Measurements from ENCODE around the gene FAM227A. TPM values are rescaled to one million over a fixed set of nuclear protein-coding genes. Genes with fewer than 3 reads are reported as not detected.
"Not testable (repeated sequence)": the region's sequence is repeated elsewhere in the genome, so short reads cannot be mapped to it uniquely, and the experiment has no call there.

The FAM227A gene
- polyA plus RNA-seq, 3 donors: 5.2 to 12.4 (median 10.7) TPM

DNA sequence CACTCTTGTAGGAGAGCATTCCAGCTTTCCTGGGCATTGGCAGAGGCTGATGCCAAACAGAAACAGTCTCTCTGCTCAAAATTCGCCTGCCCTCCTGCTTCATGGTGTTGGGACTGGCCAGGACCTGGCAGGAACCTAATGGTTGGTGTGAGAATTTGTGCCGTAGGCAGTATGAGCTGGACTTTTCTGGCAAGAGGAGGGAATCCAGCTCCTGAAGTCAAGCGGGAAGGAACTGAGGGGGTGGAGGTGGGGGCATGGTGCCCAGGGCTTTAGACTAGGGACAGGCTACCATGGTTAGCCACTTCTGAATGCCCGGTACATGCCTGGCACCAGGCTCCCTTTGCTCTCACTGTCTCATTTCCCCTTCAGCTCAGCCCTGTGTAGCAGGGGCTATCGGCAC, 18.7 kb upstream of the FAM227A start:
- no peak for DNase-seq

DNA sequence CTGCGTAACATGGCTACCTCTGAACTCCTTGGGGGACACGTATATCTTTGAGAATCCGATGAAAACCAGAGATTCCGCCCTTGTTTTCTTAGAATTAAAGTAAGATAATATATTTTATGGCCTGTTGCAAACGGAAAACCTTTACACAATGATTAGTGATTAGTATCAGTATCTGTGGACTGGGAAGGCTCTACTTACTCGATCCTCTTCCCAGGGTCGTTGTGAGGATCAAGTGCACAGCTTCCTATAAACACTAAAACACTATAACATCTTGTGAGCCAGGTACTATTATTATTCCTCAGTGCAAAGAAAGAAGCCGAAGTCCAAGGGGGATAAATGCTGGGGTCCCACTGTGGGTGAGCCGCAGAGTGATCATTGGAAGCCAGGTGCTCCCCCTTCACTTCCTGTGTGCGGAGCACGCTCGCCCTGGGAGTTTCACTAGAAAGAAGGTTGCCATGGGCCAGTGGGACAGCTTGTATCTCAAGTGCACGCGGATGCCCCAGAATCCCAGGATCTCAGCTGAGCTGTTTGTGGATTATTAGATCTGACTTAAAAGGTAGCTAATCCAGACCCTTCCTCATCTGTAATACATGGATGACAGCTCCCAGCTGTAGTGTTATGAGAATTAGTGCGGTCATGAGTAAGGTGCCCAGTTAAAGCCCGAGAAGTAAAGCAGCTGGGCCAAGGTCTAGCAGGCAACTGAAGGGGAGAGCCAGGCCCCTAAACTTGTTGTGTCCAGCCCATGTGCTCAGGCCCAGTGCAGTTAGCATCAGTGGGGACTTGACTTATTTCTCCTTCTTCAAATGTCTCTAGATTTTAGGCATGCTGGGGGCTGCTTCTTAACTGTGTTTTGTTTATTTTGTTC, 1.1 kb upstream of the FAM227A start:
- peak; percentile 17 for DNase-seq

DNA sequence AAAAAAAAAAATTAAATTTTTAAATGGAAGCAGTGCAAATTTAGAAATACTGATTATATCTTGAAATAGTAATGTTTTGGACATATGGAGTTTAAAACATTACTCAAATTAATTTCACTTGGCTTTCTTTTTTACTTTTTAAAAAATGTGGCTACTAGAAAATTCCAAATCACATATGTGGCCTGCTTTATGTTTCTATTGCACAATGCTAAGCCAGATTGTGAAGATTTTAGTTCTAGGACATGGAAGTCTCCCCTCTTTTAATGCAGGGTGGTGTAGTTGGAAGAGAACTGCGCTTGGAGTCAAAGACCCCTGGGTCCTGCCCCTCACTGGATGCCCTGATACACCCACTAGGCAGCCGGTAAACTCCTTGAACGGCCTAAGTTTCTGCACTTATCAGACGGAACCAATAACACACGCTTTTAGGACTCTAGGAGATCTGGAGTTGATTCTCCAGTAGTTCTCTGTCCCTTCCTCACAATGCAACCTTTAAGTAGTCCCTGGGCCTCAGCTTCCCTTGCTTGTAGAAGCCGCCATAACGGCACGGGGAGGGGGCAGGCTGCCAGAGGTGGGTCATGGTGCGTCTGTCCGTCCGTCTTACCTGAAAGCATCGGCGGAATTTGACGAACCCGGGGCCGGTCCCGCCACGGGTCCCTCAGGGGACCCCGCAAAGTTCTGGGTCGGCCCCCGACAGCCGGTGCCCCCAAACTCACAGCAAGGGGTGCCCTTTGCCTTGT, 505 bp downstream of the FAM227A start:
- no peak for DNase-seq

DNA sequence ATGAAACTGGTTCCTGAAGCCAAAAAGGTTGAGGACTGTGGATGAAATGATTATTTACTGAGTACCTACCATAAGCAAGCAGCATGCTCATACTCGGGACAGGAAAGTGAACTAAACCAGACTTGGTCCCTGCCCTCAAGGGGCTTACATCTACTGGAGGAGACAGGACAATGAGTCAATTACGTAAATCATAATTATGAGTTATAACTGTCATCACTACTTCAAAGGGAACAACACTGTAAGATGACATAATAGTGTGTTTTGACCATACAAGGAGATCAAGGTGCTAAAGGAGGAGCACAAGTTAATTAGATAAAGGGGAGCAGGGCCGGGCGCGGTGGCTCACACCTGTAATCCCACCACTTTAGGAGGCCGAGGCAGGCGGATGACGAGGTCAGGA, 2.5 kb downstream of the FAM227A start:
- no peak for DNase-seq

DNA sequence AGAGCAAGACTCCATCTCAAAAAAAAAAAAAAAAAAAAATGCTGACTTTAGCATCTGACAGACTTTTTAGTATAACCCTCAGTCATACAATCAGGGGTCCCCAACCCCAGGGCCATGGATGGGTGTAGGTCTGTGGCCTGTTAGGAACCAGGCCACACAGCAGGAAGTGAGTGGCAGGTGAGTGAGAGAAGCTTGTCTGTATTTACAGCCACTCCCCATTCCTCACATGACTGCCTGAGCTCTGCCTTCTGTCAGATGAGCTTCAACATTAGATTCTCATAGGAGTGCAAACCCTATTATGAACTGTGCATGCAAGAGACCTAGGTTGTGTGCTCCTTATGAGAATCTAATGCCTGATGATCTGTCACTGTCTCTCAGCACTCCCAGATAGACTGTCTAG, 3.3 kb downstream of the FAM227A start:
- no peak for DNase-seq

DNA sequence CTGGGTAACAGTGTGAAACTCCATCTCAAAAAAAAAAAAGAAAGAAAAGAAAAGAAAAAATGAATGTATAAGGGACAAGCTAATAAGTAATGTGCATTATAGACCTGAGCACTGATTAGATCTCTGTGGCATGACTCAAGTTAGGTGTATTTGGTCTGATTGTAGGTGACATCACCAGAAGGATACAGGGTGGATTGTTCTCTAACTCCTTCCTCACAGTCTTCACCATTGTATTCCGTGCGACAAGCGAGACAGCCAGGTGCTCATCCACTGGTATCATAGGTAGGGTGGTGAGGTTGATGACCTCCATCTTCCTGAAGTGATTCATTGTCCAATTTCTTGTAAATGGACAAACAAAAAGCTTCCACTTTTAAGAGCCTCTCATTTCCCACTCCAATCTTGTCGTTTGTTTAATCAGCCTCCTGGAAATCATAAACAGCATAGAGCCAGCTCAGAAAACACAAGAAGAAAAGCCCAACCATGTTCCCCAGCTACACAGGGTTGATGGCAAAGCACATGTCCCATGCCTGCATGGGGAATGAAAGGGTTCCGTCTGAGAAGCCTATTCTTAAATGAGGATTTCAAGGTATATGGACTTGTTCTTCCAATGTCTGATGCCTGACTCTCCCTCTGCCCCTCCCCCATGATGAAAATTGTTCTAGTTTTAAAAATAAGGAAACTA, 6.2 kb downstream of the FAM227A start:
- no peak for DNase-seq

DNA sequence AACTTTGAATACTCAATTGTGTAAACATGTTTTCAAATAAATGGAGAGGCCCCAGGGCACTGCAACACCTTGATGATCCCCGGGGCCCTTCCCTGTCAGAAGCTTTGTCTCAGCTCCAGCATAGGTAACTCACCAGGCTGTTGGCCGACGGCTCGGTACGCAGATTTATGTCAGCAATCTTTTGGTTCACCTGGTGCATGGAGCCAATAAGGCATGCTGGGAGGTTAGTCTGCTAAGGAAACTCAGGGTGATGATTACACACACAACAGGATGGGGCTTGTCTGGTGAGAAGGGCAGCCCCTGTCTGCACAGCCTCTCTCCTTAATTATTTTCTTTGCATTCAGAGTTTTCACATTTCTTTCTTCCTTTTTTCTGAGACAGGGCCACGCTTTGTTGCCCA, 10.8 kb downstream of the FAM227A start:
- no peak for DNase-seq

DNA sequence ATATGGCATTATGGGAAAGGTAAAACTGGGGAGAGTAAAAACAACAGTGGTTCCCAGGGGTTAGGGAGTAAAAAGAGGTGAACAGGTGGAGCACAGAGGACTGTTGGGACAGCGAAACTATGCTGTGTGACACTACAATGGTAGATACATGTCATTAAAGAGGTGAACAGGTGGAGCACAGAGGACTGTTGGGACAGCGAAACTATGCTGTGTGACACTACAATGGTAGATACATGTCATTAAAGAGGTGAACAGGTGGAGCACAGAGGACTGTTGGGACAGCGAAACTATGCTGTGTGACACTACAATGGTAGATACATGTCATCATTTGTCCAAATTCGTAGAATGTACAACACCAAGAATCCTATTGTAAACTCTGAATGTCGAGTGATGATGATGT, 11.9 kb downstream of the FAM227A start:
- not testable (repeated sequence) for DNase-seq

DNA sequence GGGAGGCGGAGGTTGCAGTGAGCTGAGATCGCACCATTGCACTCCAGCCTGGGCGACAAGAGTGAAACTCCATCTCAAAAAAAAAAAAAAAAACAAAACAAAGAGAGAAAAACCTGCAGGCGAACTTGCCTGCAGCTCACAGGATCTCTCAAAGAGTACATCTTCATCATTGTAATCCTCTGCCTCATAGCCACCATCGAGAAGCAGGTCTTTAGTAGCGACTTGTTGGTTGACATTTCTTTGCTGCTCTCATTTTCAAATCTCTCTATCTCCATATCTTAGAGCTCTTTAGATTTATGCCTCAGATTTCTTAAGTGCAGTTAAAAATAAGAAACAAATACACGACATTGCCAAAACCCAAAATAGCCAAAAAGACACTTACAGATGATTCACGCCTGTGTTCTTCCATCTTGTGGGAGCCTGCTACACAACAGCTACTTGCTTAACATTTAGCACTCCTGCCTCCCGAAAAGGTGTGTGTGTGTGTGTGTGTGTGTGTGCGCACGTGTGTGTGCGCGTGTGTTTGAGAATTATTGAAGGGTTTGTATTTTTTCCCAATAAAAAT, 14.6 kb downstream of the FAM227A start:
- DNase-seq: no peak

DNA sequence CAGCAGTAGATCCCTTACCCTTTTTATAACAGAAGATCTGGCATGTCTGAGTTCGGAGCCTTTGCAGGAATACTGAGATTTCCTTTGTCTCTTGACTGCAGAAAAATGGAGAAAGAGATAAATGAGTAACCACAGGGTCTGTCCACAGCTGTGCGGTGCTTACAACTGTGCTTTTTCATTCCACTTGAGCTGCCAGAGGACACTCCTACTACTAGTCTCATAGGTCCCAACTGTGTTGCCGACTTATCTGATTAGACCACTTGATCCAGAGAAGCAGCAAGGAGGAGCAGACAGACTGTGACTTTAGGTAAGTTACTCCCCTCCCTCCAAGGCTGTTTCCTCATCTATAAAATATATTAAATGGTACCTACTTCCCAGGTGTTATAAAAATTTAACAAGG, 17.5 kb downstream of the FAM227A start:
- DNase-seq: no peak

DNA sequence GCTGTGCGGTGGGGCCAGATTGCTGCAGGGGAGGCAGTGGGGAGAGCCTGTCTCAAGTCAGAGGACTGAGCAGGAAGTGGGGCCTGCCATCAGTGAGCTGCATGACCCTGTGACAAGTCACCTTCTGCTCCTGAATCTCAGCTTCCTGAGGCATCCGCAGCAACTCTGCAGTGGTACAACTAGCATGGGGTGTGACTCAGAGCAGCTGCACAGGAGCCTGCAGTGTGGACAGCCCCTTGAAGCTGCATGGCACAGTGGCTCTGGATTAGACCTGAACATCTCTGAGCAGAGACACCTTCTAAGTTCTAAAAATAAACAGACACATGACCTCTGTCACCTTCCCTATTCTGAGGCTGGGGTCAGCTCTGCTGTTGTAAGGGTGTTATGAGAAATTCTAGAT, 18.0 kb downstream of the FAM227A start:
- DNase-seq: no peak

DNA sequence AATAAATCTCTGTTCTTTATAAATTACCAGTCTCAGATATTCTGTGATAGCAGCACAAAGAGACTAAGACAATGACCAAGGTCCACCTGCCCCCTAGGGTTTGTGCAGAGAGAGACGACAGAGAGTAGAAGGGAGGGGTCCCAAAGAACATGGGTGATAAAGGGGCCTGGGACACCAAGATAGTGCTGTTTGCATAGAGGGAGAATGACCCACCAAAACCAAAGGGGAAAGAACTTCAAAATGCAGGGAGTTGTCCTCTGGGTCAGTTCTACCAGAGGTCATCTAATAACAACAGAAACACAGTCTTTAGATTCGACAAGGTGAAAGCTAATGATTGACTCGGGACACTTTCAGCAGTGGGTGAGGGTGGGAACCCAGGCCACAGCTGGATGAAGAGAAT, 23.7 kb downstream of the FAM227A start:
- no peak for DNase-seq

DNA sequence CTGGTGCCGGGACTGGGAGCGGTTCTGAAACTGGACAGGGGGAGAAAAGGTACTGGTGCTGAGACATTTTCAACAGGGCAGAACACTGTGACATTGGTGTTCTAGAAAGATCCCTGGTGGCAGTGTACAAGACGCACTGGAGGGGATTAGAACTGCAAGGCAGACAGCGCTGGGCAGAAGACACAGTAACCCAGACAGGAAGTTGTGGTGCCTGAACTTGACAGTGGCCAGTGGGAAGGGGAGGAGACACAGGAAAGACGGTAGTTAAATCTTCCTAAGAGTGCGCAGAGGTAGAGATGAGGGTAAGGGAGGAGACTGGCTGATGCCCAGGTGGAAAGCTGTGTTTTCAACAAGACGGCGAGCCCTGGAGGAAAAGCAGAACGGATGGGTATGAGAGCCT, 24.5 kb downstream of the FAM227A start:
- no peak for DNase-seq

DNA sequence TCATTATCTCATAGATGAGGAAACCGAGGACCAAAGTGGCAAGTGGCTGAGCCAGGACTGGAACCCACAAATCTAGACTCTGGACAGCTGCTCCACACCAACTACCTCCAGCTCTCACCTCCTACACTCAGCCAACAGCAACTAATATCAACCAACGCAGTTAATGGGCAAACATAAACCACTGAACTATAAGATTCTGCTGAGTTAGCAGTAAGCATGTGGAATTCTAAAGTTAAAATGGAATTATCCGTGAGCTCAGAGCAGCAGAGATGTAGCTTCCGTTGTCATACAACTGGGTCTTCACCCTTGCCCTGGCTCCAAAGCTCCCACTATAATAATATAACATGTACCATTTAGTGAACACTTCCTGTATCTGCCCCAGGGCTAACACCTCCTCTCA, 27.1 kb downstream of the FAM227A start:
- DNase-seq: no peak

DNA sequence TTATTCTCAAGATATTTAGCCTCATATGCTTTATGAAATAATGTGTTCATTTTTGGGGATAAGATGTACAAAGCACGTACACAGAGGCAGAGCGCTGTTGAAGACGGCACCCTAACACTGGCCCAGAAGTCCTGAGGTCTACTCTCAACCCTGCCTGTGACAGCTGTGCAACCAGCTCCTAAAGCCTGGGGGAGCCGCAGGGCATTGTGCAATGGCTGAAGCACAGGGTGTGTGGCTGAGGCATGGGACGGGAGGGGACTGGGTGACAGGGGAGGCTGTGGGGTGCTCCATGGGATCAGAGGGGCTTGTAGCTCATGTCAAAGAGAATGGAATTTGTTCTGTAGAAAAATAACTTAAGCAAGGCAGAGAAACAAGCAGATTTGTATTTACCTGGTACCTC, 27.7 kb downstream of the FAM227A start:
- no peak for DNase-seq

DNA sequence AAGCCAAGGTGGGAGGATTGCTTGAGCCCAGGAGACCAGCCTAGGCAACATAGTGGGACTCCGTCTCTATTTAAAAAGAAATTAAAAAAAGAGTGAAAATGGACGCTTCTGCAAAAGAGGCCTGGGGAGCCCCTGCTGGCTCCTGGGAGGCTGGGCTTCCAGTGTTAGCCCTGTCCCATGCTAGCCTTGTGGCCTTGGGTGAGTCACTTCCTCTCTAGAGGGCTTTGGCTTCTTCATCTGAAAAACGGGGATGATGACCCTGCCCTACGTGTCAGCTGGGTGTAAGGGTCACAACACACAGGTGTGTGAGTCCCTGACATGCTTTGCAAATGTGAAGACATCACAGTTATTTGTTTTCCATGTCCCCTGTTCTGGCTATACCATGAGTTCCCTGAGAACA, 32.8 kb downstream of the FAM227A start:
- DNase-seq: no peak

DNA sequence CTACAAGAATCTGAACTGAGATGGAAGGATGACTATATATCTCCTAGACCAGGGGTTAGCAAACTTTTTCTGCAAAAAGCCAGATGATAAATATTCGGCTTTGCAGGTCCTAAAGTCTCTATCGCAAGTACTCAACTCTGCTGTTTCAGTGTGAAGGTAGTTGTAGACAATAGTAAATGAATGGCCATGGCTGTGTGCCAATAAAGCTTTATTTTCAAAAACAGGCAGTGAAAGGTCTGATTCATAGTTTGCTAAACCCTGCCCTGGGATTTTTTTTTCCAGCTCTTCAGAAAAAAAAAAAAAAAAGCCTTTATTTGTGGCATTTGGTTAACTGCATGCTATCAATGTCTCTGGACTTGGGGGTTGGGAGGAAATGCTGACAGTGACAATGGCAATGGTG, 37.5 kb downstream of the FAM227A start:
- no peak for DNase-seq

DNA sequence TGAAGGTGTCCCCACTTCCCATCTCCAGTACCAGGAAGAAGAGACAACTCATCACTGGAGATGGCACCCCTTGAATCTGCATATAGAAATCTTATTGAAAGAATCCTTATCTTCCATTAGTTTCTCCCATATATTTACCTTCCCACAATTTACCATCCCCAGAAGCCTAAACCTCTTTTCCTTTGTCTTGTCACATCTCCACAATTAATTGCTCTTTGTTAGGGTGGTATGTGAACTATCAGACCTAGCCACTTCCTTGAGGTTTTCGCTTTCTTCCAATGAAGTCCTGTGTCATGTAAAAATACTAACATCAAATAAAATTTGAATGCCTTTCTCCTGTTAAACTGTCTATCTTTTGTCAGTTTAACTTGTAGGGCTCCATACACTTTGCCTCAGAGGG, 37.9 kb downstream of the FAM227A start:
- no peak for DNase-seq

DNA sequence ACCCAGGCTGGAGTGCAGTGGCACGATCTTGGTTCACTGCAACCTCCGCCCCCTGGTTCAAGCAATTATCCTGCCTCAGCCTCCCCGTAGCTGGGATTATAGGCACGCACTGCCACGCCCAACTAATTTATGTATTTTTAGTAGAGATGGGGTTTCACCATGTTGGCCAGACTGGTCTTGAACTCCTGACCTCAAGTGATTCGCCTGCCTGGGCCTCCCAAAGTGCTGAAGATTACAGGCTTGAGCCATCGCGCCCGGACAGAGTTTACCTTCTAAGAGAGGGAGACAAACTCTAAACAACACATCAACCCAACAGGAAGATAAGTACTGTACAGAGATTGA, 41.2 kb downstream of the FAM227A start:
- DNase-seq: not testable (repeated sequence)

DNA sequence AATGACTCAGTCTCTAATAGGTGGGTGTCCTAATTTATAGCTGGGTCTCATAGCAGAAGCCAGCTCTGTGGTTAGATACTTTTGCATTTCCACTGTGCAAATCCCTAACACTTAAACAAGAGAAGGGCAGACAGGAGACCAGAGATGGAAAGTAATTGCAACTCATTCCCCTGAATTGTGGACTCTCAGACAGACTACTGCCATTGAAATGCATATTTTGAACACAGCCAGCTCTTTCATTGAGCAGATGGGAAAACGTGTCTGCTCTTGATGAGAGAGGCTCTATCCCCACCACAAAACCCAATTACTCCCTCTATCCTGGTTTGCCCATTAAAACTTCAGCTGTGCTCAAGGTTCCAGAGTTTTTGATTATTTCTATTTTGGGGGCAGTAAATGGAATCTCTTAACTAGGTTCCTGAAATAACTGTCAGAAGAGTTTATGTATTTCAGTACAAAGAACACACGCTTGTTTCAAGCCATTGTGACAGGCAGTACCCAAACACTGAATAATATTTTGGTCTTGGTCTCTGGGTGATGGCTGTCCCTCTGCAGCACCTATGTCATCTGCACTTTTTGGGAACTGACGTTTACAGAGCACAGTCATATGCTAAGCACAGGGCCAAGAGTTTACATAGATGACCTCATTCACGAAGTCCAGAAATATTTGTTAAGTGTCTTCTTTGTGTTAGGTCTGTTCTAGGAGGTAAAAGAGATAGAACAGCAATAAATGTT, 41.7 kb downstream of the FAM227A start:
- DNase-seq: no peak

DNA sequence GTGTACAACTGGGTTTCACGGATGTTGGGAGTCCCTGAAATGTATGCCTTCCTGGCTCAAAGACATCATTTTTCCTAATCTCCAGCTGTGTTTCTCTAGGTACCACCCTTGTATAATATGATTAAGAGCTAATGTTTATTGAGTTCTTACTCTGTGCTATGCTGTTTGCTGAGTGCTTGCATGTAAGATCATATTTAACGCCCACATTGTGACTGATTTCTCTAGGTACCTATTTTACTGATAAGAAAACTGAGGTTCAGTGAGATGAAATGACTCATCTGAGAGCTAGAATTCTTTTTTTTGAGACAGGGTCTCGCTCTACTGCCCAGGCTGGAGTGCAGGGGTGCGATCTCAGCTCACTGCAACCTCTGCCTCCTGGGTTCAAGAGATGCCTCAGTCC, 42.6 kb downstream of the FAM227A start:
- DNase-seq: no peak

Measured in renal pelvis (tissue), 4 donors.